GM21390 (cell line): ENCODE data around the gene CRMP1.

Experiments used
- ATAC-seq: cut with Tn5 transposase; IDR thresholded peaks from one replicate; pipeline ENCODE4 v1.9.1; 2021; ENCODE audit not compliant: unreplicated experiment

Gene CRMP1

GRCh38 chr4:5921101-5921980, 28.5 kb upstream of the CRMP1 start:
- ATAC-seq: no peak

- ATAC-seq: no peak
Observed at GRCh38 chr4:5919571-5919970, 26.7 kb upstream of the CRMP1 start.

- ATAC-seq: no peak
Observed at GRCh38 chr4:5919044-5919443, 26.2 kb upstream of the CRMP1 start.

GRCh38 chr4:5918331-5918985, 25.6 kb upstream of the CRMP1 start:
- no peak for ATAC-seq

GRCh38 chr4:5917672-5918071, 24.8 kb upstream of the CRMP1 start:
- ATAC-seq: no peak

- ATAC-seq: no peak
Observed at GRCh38 chr4:5916229-5916628, 23.3 kb upstream of the CRMP1 start.

GRCh38 chr4:5913454-5913853, 20.6 kb upstream of the CRMP1 start:
- ATAC-seq: no peak

GRCh38 chr4:5912614-5913019, 19.7 kb upstream of the CRMP1 start:
- ATAC-seq: no peak

- ATAC-seq: no peak
Observed at GRCh38 chr4:5908876-5909427, 16.1 kb upstream of the CRMP1 start.

- ATAC-seq: no peak
Observed at GRCh38 chr4:5906191-5906590, 13.3 kb upstream of the CRMP1 start.

- no peak for ATAC-seq
Observed at GRCh38 chr4:5905714-5906113, 12.8 kb upstream of the CRMP1 start.

GRCh38 chr4:5900844-5901243, 8.0 kb upstream of the CRMP1 start:
- no peak for ATAC-seq

- no peak for ATAC-seq
Observed at GRCh38 chr4:5899881-5900280, 7.0 kb upstream of the CRMP1 start.

GRCh38 chr4:5899396-5899795, 6.5 kb upstream of the CRMP1 start:
- no peak for ATAC-seq

GRCh38 chr4:5897674-5898073, 4.8 kb upstream of the CRMP1 start:
- no peak for ATAC-seq

- ATAC-seq: no peak
Observed at GRCh38 chr4:5895287-5895686, 2.4 kb upstream of the CRMP1 start.

- ATAC-seq: no peak
Observed at GRCh38 chr4:5894266-5894665, 1.4 kb upstream of the CRMP1 start.

GRCh38 chr4:5893591-5893990, 705 bp upstream of the CRMP1 start:
- no peak for ATAC-seq

GRCh38 chr4:5892323-5893003, 423 bp downstream of the CRMP1 start:
- no peak for ATAC-seq

GRCh38 chr4:5891563-5892322, 1.1 kb downstream of the CRMP1 start:
- no peak for ATAC-seq
